G401.6 (cell line): ENCODE measurements around the gene SAMD9L.
"Not testable (repeated sequence)": the region's sequence is repeated elsewhere in the genome, so short reads cannot be mapped to it uniquely, and the experiment has no call there.

ENCODE experiments used
- FAIRE-seq: peaks from 2 replicates; lab custom pipeline; 2012; peaks lifted over from hg19 to GRCh38; lab: Jason Lieb, UNC

The SAMD9L gene

GRCh38 chr7:93145354-93145753 lies 2.8 kb downstream of the SAMD9L start:
- FAIRE-seq: no peak

DNA sequence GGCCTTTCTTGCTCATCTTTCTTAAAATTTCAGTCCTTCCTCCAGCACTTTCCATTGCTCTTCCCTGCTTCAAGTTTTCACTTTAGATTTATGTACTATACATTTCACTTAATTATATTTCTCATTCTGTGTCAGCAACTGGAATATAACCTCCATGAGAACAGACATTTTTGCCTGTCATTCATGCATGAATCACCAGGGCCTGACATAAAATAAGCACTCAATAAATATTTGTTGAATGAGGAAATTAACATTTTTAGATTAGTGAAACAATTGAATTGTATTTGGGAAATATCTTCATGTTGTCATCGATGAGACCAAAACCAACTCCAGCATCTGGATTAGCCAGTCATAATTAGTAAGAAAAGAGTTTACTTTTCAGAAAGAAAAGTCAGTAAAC lies 6.1 kb downstream of the SAMD9L start:
- no peak for FAIRE-seq

GRCh38 chr7:93140582-93141191 lies 7.5 kb downstream of the SAMD9L start:
- no peak for FAIRE-seq

- no peak for FAIRE-seq
Observed at GRCh38 chr7:93138576-93138975, 9.6 kb downstream of the SAMD9L start.

DNA sequence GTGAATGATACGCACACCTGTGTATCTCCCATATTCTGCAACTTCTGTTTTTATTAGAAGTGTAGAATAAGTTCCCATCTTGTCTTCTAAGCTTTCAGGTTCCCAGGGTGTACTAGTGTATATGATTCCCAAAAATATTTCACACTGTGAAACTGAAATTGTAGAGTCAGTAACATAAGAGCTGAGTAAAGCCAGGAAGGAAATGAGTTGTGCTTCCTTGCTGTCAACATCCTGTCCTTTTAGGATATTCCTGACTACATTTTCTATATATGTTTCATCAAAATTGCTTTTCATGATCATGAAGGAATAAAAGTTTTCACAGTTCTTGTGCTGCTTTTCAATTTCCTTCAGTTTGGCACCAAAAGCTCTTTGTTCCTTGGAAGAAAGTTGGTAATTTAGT lies 15.2 kb downstream of the SAMD9L start:
- no peak for FAIRE-seq

DNA sequence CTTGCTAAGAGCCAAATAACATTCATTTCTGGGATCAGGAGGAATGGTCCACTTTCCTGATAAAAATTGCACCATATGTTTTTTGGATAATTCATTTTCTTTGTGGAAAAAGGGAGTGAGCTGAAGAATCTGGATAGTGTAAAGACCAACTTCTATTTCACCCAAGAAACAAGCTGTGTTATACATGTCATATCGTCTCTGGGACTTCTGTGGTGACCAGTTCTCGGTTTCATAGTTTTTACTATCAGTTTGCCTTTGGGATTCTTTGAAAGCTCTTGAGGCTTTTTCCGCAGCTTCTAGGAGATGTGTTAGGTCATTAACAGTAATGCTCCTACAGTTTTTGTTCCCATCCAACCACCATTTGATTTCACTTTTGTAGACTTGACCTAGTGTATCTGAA lies 16.0 kb downstream of the SAMD9L start:
- FAIRE-seq: no peak

DNA sequence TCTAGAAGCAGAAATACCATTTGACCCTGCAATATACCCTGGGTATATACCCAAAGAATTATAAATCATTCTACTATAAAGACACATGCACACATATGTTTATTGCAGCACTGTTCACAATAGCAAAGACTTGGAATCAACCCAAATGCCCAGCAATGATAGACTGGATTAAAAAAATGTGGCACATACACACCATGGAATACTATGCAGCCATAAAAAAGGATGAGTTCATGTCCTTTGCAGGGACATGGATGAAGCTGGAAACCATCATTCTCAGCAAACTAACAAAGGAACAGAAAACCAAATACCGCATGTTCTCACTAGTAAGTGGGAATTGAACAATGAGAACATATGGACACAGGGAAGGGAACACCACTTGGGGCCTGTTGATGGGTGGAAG lies 21.2 kb downstream of the SAMD9L start:
- not testable (repeated sequence) for FAIRE-seq

- not testable (repeated sequence) for FAIRE-seq
Observed at GRCh38 chr7:93123532-93123931, 24.7 kb downstream of the SAMD9L start.

- no peak for FAIRE-seq
Observed at GRCh38 chr7:93120592-93121549, 27.3 kb downstream of the SAMD9L start.

DNA sequence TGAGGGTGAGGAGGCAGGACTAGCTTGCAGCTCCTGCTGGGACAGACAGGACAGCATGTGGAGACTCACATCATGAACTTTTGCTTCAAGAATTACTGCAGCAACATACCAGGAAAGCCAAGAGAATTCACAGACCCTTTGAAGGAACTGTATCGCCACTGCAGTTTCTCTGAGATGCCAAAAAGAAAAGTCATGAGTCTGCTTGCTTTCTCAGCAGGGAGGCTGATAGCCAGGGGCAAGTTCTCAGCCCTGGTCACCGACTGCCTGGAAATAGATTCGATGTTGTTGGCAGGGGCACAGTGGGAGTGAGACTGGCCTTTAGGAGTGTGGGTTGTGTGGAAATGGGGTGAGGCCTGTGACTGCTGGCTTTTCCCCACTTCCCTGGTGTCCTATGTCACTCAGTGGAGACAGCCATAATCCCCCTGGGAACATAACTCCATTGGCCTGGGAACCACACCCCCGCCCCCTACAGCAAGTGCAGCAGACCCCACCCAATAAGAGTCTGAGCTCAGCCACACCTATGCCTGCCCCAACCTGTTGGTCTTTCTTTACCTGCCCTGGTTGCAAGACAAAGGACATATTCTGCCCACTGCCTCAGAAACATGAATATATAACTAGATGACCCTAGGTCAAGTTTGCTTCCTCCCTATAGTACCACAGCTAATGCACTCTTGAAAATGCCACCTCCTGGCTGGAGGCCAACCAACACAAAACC lies 28.8 kb downstream of the SAMD9L start:
- FAIRE-seq: no peak

DNA sequence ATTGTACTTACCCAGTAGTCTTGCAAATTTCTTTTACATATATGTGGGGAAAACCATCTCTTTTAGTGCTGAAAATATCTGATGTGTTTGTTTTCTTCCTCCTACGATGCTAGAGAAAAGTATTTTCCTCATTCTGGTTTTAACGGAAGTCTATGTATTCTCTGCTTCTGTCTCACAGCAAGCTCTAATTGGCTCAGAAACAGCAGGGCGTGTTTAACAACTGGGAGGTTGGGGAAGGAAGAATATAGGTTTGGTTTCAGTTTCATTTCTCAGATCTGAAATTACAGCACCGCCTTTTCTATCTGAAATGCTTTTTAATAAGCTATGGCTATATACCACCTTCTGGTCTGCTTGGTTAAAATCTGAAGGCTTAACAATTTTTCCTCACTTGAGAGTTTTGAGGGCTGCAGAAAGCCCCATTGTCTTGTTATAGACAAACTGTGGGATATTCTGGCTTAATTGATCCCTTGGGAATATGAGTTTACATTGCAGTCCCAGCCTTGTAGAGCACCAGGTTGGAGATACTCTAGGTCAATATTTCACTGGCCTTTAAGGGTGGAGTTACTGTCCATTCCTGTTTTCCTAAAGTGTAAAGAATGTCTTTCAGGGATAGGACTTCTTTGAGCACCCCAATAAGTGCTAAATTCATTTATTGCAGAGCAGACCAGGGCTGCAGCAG lies 30.2 kb downstream of the SAMD9L start, which contains the start of gene SAMD9:
SAMD9 (minus strand) TSS at position 128 of the 679 bp plus-strand sequence. CDS start 11,882 bp downstream, outside the sequence.
- no peak for FAIRE-seq

DNA sequence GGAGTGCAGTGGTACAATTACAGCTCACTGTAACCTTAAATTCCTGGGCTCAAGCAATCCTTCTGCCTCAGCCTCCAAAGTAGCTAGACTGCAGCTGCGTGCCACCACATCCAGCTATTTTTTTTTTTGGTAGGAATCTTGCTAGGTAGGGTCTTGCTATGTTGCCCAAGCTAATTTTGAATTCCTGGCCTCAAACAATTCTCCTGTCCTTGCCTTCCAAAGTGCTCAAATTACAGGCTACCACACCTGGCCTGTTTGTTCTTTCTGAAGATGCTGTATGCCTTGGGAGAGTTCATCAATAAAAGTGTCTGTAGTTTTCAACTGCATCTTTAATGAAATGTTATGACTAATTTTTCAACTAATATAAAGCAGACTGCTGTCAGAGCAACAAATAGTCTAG lies 30.9 kb downstream of the SAMD9L start:
- FAIRE-seq: no peak

DNA sequence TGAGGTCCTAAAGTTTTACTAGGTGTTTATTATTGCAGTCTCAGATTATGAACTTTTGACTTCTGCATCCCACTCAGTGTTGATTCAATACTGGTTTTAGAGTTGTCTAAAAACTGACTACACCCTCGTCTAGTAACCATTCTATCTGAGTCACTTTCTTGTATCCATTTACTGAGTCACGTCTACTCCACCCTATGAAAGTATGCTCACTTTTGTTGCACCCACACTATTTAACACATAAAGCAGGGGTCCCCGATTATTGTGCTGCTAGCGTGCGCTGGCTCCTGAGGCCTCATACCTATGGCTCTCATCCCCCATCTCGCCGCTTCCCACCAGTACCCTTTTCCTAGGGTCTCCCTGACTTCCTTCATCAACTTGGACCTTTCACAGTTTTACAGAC lies 32.4 kb downstream of the SAMD9L start:
- no peak for FAIRE-seq

DNA sequence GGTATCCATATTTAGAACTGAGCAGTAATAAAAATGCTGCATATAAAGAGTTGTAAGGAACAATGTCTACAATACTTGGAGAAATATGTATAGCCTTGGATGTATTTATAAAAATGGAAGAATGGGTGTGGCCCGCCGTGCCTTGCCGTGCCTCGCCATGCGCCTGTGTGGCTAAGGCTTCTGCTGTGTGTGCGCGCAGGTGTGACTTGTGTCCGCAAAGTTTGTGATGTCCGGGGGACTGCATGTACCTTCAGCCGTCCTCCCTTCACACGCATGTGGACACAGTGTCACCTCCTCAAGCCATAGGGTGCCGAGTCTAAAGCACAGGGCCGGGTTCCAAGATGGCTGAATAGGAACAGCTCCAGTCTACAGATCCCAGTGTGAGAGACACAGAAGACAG lies 40.2 kb downstream of the SAMD9L start:
- FAIRE-seq: no peak

DNA sequence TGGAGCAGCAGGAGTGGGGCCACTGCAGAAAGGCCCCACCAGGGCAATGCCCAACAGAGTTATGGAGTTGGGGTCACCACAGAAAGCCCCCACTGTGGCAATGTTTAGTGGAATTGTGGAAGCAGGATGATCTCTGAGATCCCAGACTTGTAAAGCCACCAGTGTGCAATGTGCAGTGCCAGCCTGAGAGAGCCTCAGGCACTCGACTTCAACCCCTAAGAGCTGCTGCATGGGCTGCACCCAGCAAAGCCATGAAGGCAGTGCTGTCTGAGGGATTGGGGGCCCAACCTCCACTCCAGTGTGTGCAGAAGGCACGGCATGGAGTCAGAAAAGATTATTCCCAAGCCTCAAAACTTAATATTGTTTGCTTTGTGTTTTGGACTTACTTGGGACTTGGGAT lies 50.8 kb downstream of the SAMD9L start:
- no peak for FAIRE-seq

GRCh38 chr7:93092757-93093370 lies 55.3 kb downstream of the SAMD9L start:
- no peak for FAIRE-seq
